ENCODE results near the gene RASD1.
"Not testable (repeated sequence)": the region's sequence is repeated elsewhere in the genome, so short reads cannot be mapped to it uniquely, and the experiment has no call there.

The RASD1 gene

GRCh38 chr17:17468217-17469010, 27.8 kb downstream of the RASD1 start:
- no peak for FAIRE-seq

GRCh38 chr17:17467720-17468119, 28.5 kb downstream of the RASD1 start:
- FAIRE-seq, result no peak

- no peak for FAIRE-seq
Measured at GRCh38 chr17:17467016-17467415, 29.2 kb downstream of the RASD1 start.

DNA sequence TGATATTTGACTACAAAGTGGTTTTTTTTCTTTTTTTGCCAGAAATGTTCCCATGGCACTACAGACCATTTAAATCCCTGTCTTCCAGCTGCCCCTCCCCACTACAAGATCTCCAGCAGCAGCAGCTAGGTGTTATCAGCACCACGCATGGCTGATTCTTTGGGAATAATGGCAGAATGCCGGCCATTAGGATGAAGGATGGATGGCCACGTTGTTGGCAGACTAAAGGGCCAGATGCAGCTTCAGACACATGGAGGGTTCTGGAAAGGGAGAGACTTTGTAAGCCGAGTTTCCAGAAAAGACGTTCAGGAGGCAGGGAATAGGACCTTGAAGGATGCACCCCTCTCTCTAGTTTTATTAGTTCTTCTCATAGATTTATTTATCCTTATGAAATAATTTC, 29.7 kb downstream of the RASD1 start:
- no peak for FAIRE-seq

- FAIRE-seq, result not testable (repeated sequence)
Measured at GRCh38 chr17:17465878-17466277, 30.3 kb downstream of the RASD1 start.

GRCh38 chr17:17463821-17464220, 32.4 kb downstream of the RASD1 start:
- no peak for FAIRE-seq

GRCh38 chr17:17462048-17462824, 34.0 kb downstream of the RASD1 start:
- FAIRE-seq, result no peak

DNA sequence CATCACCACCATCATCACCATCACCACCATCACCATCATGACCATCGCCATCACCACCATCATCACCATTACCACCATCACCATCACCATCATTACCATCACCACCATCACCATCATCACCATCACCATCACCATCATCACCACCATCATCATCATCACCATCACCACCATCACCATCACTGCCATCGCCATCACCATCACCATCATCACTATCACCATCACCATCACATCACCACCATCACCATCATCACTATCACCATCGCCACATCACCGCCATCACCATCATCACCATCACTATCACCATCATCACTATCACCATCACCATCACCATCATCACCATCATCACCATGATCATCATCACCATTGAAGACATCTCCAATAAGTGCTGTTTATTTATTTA, 36.2 kb downstream of the RASD1 start:
- FAIRE-seq, result no peak

- no peak for FAIRE-seq
Measured at GRCh38 chr17:17457680-17458079, 38.5 kb downstream of the RASD1 start.

DNA sequence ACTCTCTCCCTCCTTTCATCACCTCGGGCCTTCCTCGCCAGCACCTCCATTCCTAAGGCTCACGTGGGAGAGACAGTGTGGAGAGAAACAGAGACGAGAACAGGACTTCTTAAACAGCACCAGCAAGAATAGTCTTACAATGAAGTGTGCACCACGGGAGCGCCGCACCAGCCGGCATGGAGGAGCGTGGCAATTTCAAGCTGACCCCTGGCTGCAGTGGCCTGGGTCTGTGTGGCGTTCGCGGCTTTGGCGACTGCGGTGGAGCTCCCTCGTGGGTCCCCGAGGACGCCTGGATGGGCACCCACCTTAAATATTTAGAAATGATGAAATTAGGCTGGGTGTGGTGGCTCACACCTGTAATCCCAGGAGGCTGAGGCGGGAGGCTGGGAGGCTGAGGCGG, 39.9 kb downstream of the RASD1 start:
- no peak for FAIRE-seq

- no peak for FAIRE-seq
Measured at GRCh38 chr17:17455173-17455572, 41.0 kb downstream of the RASD1 start.

DNA sequence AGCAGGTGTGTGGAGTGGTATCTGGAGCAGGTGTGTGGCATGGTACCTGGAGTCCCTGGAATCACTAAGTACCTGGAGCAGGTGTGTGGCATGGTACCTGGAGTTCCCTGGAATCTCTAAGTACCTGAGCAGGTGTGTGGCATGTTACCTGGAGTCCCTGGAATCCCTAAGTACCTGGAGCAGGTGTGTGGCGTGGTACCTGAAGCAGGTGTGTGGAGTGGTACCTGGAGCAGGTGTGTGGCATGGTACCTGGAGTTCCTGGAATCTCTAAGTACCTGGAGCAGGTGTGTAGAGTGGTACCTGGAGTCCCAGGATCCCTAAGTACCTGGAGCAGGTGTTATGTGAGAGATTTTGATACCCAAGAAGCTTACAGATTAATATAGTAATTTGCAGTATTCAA, 41.5 kb downstream of the RASD1 start:
- FAIRE-seq, result not testable (repeated sequence)

DNA sequence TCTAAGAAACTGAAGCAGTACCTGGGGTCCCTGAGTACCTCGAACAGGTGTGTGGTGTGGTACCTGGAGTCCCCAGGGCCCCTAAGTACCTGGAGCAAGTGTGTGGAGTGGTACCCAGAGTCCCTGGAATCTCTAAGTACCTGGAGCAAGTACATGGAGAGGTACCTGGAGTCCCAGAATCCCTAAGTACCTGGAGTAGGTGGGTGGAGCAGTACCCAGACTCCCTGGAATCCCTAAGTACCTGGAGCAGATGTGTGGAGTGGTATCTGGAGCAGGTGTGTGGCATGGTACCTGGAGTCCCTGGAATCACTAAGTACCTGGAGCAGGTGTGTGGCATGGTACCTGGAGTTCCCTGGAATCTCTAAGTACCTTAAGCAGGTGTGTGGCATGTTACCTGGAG, 41.9 kb downstream of the RASD1 start:
- FAIRE-seq, result no peak

DNA sequence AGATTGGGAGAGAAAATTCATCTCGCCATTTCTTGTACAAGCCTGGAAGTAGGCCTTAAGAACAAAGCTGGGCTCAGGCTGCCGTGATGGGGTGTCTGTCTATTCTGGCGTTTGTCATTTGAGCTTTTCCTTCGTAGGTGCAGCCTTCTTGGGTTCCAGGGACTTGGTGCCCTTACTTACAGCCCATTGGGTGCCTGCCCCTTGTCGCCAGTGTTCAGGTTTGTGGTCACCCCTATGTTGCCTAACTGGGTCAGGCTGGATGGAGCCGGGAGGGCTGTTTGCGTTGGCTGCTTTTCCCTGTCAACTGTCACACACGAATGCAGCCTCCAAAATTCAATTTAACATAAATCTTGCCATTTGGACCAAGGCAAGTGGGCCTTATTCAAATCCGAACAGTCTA, 43.1 kb downstream of the RASD1 start:
- FAIRE-seq, result no peak

DNA sequence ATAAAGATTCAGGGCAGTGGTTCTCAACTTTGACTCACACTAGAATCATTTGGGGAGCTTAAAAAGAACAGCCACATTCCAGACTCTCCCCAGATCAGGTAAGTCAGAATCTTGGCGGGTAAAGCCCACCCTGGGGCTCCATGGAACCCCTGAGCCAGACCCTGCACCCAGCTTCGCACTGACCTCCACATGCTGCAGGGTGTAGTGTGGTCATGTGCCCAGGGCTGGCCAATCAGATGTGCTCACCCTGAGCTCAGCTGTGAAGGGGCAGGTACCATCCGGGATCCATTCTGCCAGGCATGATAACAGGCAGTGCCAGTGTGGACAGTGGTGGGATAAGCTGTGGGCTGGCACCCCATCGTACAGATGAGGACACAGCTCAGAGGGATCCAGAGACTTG, 47.5 kb downstream of the RASD1 start:
- FAIRE-seq, result no peak

GRCh38 chr17:17448076-17448475, 48.1 kb downstream of the RASD1 start:
- peak; percentile 92 for FAIRE-seq

- FAIRE-seq, result no peak
Measured at GRCh38 chr17:17447264-17447663, 48.9 kb downstream of the RASD1 start.

DNA sequence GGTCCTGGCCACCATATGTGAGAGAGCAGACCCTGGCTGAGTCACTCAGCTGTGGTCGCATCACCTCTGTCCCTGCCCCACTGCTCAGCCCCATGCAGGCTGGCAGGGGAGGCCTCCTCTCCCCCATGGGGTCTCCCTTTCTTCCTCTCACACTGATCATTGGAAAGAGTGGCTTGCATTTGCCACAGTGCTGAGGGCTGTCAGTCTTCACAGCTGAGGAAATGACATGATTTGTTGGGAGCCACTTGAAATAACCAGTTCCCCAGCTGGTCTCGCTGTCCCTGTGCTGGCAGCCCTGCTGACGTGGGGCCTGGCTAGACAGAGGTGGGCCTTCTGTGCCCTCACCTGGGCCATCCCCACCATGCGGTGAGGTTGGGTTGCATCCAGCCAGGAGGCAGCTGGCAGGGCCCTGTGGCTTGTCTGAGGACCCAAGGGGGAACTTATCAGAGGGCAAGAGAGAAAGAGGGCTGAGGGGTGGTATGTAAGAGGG, 49.5 kb downstream of the RASD1 start:
- no peak for FAIRE-seq

DNA sequence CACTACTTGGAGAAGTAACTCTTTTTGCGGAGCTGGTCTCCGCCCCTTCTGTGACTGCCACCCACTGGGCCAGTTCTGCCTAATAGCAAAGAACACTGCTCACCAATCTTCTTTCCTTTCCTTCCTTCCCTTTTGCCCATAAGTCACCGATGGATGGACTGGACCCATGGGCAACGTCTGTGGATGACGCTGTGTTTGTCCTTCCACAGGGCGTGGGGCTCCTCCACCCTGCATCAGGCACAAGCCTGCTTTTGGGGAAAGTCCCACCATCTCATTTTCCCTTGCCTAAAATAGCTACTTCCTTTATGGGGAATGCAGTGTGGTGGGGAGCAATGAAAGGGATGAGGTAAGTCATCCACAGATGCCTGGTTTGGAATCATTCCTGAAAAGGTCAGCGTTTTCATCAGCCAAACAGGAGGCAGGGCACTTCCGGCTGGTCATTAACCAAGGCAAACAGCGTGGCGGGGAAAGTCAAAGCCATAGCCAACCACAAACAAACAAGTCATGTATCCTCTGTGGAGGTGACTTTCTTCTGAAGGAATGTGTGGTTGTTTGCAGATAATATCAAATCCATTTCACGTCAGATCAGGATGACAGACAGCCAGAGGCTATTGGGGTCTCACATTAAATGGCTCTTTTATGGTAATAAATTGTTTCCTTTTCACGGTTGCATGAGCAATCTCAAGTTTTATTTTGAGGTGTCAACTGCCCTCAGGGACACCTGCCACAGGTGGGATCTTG, 50.1 kb downstream of the RASD1 start:
- FAIRE-seq, result peak; percentile 4

DNA sequence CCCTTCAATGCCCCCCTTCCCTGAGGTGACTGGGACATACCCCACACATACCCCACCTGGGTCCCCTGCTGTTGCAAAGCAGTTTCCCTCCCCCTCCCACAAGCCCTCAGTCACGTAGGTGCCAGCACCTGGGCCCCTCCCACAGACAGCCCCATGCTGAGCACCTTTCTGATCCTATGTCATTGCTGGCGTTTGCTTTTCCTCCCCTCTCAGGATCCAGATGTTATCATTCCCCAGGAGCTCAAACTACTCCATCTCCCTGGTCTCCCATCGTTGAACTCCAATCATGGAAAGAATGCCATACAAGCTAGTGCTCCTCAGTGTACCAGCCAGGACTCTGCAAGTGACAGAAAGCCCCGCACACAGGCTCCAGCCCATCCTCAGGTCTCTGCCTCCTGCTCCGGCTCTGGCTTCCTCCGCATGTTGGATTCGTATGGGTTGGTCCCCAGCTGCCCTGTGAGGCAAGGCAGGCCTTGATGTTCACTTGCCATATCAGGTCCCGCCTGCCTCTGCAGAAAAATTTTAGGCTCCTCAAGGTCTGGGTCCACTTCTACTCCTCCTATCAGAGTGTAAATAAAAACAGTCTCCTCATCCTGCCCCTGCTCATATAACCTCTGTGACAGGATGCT, 50.8 kb downstream of the RASD1 start:
- FAIRE-seq, result no peak
